SK-N-MC (cell line): ENCODE results near the gene MCMBP.

Experiments
- DNase-seq: peaks from one replicate; pipeline ENCODE4 v3.0.0-alpha.2; 2011; ENCODE audit warnings: low read depth, low spot score
- H3K27ac ChIP-seq: fragments of 200-600 bp; sonication (generic); 2 replicates; pipeline ENCODE4 v1.5.1; 2016; ENCODE audit warnings: mixed run types
- H3K36me3 ChIP-seq: fragments of 200-600 bp; sonication (generic); 2 replicates; pipeline ENCODE4 v1.6.1; 2017; ENCODE audit warnings: antibody characterized with exemption, low read length, mixed read lengths; ENCODE audit not compliant: insufficient read depth
- H3K4me3 ChIP-seq: fragments of 200-600 bp; sonication (generic); 2 replicates; pipeline ENCODE4 v1.5.1; 2016
- H3K9ac ChIP-seq: fragments of 200-600 bp; sonication (generic); 2 replicates; pipeline ENCODE4 v1.8.0; 2017; ENCODE audit warnings: mixed run types, mixed read lengths; ENCODE audit not compliant: insufficient read length
- H3K9me3 ChIP-seq: fragments of 200-600 bp; sonication (generic); 2 replicates; pipeline ENCODE4 v1.6.1; 2017; ENCODE audit warnings: low read depth, mild to moderate bottlenecking, antibody characterized with exemption, low read length, moderate library complexity, mixed read lengths
- EZH2 ChIP-seq: fragments of 200-600 bp; sonication (generic); IDR thresholded peaks from one replicate; pipeline ENCODE4 v1.6.1; 2017; ENCODE audit warnings: antibody characterized with exemption
- FOXP2 ChIP-seq: optimal IDR thresholded peaks from 2 replicates; pipeline ENCODE3; 2011; ENCODE audit warnings: mild to moderate bottlenecking, moderate library complexity; ENCODE audit not compliant: insufficient read depth; ENCODE audit errors: extremely low read length, control extremely low read depth
- POLR2AphosphoS5 ChIP-seq: IDR thresholded peaks from 2 replicates; pipeline ENCODE4 v1.6.1; 2012; ENCODE audit warnings: mild to moderate bottlenecking, low read depth, low read length, borderline replicate concordance

Gene MCMBP

GRCh38 chr10:119849031-119849789 lies 23.4 kb downstream of the MCMBP start:
- DNase-seq: no peak
- H3K27ac ChIP-seq: no peak overlapping the region
- H3K9ac ChIP-seq: no peak overlapping the region
- H3K9me3 ChIP-seq: no peaks in the 10 kb centered on the region
- peaks cover 70% of the 10 kb centered on the region for H3K36me3 ChIP-seq
- no peak overlapping the region for H3K4me3 ChIP-seq
- no peak for TF ChIP-seq POLR2AphosphoS5
- TF ChIP-seq EZH2: no peak
- no peak for TF ChIP-seq FOXP2

GRCh38 chr10:119845656-119846055 lies 27.0 kb downstream of the MCMBP start:
- TF ChIP-seq EZH2 (no peak), POLR2AphosphoS5 (no peak), FOXP2 (no peak)
- no peak for DNase-seq
- H3K9me3 ChIP-seq: no peaks in the 10 kb centered on the region
- no peak overlapping the region for H3K9ac ChIP-seq
- peaks cover 83% of the 10 kb centered on the region for H3K36me3 ChIP-seq
- H3K27ac ChIP-seq: no peak overlapping the region
- no peak overlapping the region for H3K4me3 ChIP-seq

GRCh38 chr10:119834188-119834587 lies 38.5 kb downstream of the MCMBP start:
- no peak for TF ChIP-seq FOXP2
- no peak for TF ChIP-seq EZH2
- TF ChIP-seq POLR2AphosphoS5: no peak
- H3K9me3 ChIP-seq: no peaks in the 10 kb centered on the region
- no peak overlapping the region for H3K9ac ChIP-seq
- DNase-seq: no peak
- no peak overlapping the region for H3K27ac ChIP-seq
- H3K36me3 ChIP-seq: peaks cover 79% of the 10 kb centered on the region
- no peak overlapping the region for H3K4me3 ChIP-seq

- H3K4me3 ChIP-seq: no peak overlapping the region
- H3K27ac ChIP-seq: no peak overlapping the region
- H3K9me3 ChIP-seq: no peaks in the 10 kb centered on the region
- H3K9ac ChIP-seq: no peak overlapping the region
- peaks cover 80% of the 10 kb centered on the region for H3K36me3 ChIP-seq
- no peak for DNase-seq
- TF ChIP-seq FOXP2: no peak
- no peak for TF ChIP-seq EZH2
- TF ChIP-seq POLR2AphosphoS5: no peak
These were observed 39.7 kb downstream of the MCMBP start for GRCh38 chr10:119832951-119833350.

- no peak for TF ChIP-seq EZH2
- TF ChIP-seq POLR2AphosphoS5: no peak
- DNase-seq: no peak
- no peaks in the 10 kb centered on the region for H3K9me3 ChIP-seq
- no peak overlapping the region for H3K9ac ChIP-seq
- peaks cover 76% of the 10 kb centered on the region for H3K36me3 ChIP-seq
- H3K4me3 ChIP-seq: no peak overlapping the region
- no peak overlapping the region for H3K27ac ChIP-seq
These were observed 41.0 kb downstream of the MCMBP start for GRCh38 chr10:119831656-119832055.

GRCh38 chr10:119830851-119831250 lies 41.8 kb downstream of the MCMBP start:
- H3K27ac ChIP-seq: no peak overlapping the region
- H3K36me3 ChIP-seq: peaks cover 68% of the 10 kb centered on the region
- no peak for DNase-seq
- no peak overlapping the region for H3K4me3 ChIP-seq
- no peaks in the 10 kb centered on the region for H3K9me3 ChIP-seq
- TF ChIP-seq FOXP2: no peak
- TF ChIP-seq POLR2AphosphoS5: no peak
- TF ChIP-seq EZH2: no peak
- H3K9ac ChIP-seq: no peak overlapping the region

- TF ChIP-seq EZH2: no peak
- no peak for TF ChIP-seq POLR2AphosphoS5
- TF ChIP-seq FOXP2: no peak
- no peak overlapping the region for H3K27ac ChIP-seq
- no peak for DNase-seq
- H3K4me3 ChIP-seq: no peak overlapping the region
- H3K9me3 ChIP-seq: no peaks in the 10 kb centered on the region
- H3K9ac ChIP-seq: no peak overlapping the region
- peaks cover 62% of the 10 kb centered on the region for H3K36me3 ChIP-seq
These were observed 43.2 kb downstream of the MCMBP start for GRCh38 chr10:119829429-119829828.

- H3K27ac ChIP-seq: no peak overlapping the region
- peaks cover 47% of the 10 kb centered on the region for H3K36me3 ChIP-seq
- DNase-seq: no peak
- H3K9ac ChIP-seq: no peak overlapping the region
- no peak overlapping the region for H3K4me3 ChIP-seq
- TF ChIP-seq FOXP2 (no peak), POLR2AphosphoS5 (no peak), EZH2 (no peak)
- H3K9me3 ChIP-seq: no peaks in the 10 kb centered on the region
These were observed 45.2 kb downstream of the MCMBP start for GRCh38 chr10:119827430-119827829.

GRCh38 chr10:119826771-119827170 lies 45.9 kb downstream of the MCMBP start:
- TF ChIP-seq EZH2: no peak
- no peak for TF ChIP-seq FOXP2
- TF ChIP-seq POLR2AphosphoS5: no peak
- H3K27ac ChIP-seq: no peak overlapping the region
- no peak overlapping the region for H3K4me3 ChIP-seq
- DNase-seq: no peak
- no peak overlapping the region for H3K9ac ChIP-seq
- no peaks in the 10 kb centered on the region for H3K9me3 ChIP-seq
- peaks cover 41% of the 10 kb centered on the region for H3K36me3 ChIP-seq
